ENCODE data around the gene PHETA1. TPM values are rescaled to one million over a fixed set of nuclear protein-coding genes. Genes with fewer than 3 reads are reported as not detected.
"Not testable (repeated sequence)": the region's sequence is repeated elsewhere in the genome, so short reads cannot be mapped to it uniquely, and the experiment has no call there.

The PHETA1 gene
- total RNA-seq, 2 experiments from 2014 or later: 1.3 to 1.5 TPM

- ChIA-PET CTCF (no interaction called here), POLR2A (no interaction called here)
- peaks cover 13% of the 10 kb centered on the region for H3K9me3 Mint-ChIP-seq (ENCODE audit: low read depth)
- H3K27me3 Mint-ChIP-seq: no peaks in the 10 kb centered on the region
- no peaks in the 10 kb centered on the region for H3K4me1 Mint-ChIP-seq
- H3K27ac Mint-ChIP-seq: no peak overlapping the region
- H3K36me3 Mint-ChIP-seq (ENCODE audit: low read depth): no peaks in the 10 kb centered on the region
- no peak overlapping the region for H3K4me3 Mint-ChIP-seq
- no peak for DNase-seq
- ATAC-seq: no peak
- intact Hi-C loops (cut with DNase I, micrococcal nuclease): no loop called here
These were observed 20.8 kb downstream of the PHETA1 start for GRCh38 chr12:111347891-111348644.

- POLR2A ChIA-PET: no interaction called here
- Mint-ChIP-seq H3K4me3 (no peak overlapping the region), H3K27me3 (no peaks in the 10 kb centered on the region), H3K9me3 (ENCODE audit: low read depth) (peaks cover 13% of the 10 kb centered on the region), H3K27ac (no peak overlapping the region), H3K36me3 (ENCODE audit: low read depth) (no peaks in the 10 kb centered on the region), H3K4me1 (no peaks in the 10 kb centered on the region)
- no peak for DNase-seq
- ATAC-seq: no peak
- intact Hi-C loops (cut with DNase I, micrococcal nuclease): no loop called here
- CTCF ChIA-PET: no interaction called here
These were observed 24.5 kb downstream of the PHETA1 start for GRCh38 chr12:111344254-111344875.

GRCh38 chr12:111343181-111343580 lies 25.7 kb downstream of the PHETA1 start:
- no peak overlapping the region for H3K27ac Mint-ChIP-seq
- intact Hi-C loops (cut with DNase I, micrococcal nuclease): no loop called here
- no peaks in the 10 kb centered on the region for H3K27me3 Mint-ChIP-seq
- no peaks in the 10 kb centered on the region for H3K4me1 Mint-ChIP-seq
- no peak overlapping the region for H3K4me3 Mint-ChIP-seq
- POLR2A ChIA-PET: no interaction called here
- DNase-seq: no peak
- CTCF ChIA-PET: no interaction called here
- no peaks in the 10 kb centered on the region for H3K36me3 Mint-ChIP-seq (ENCODE audit: low read depth)
- ATAC-seq: no peak
- peaks cover 1% of the 10 kb centered on the region for H3K9me3 Mint-ChIP-seq (ENCODE audit: low read depth)

GRCh38 chr12:111342376-111342775 lies 26.5 kb downstream of the PHETA1 start:
- Mint-ChIP-seq H3K9me3 (ENCODE audit: low read depth) (no peaks in the 10 kb centered on the region), H3K36me3 (ENCODE audit: low read depth) (no peaks in the 10 kb centered on the region), H3K4me1 (no peaks in the 10 kb centered on the region), H3K4me3 (no peak overlapping the region), H3K27ac (no peak overlapping the region), H3K27me3 (no peaks in the 10 kb centered on the region)
- intact Hi-C loops (cut with DNase I, micrococcal nuclease): no loop called here
- POLR2A ChIA-PET: no interaction called here
- DNase-seq (no peak), ATAC-seq (no peak)
- CTCF ChIA-PET: no interaction called here

GRCh38 chr12:111341426-111342065 lies 27.3 kb downstream of the PHETA1 start:
- Mint-ChIP-seq H3K4me1 (no peaks in the 10 kb centered on the region), H3K4me3 (no peak overlapping the region), H3K27me3 (no peaks in the 10 kb centered on the region), H3K9me3 (ENCODE audit: low read depth) (no peaks in the 10 kb centered on the region), H3K36me3 (ENCODE audit: low read depth) (no peaks in the 10 kb centered on the region), H3K27ac (no peak overlapping the region)
- intact Hi-C loops (cut with DNase I, micrococcal nuclease): no loop called here
- no peak for ATAC-seq
- POLR2A ChIA-PET: no interaction called here
- no peak for DNase-seq
- CTCF ChIA-PET: no interaction called here

GRCh38 chr12:111340680-111341079 lies 28.2 kb downstream of the PHETA1 start:
- H3K9me3 Mint-ChIP-seq (ENCODE audit: low read depth); H3K4me1 Mint-ChIP-seq; DNase-seq; POLR2A ChIA-PET; H3K27me3 Mint-ChIP-seq; ATAC-seq; CTCF ChIA-PET; H3K4me3 Mint-ChIP-seq; intact Hi-C loops (cut with DNase I, micrococcal nuclease); H3K27ac Mint-ChIP-seq; H3K36me3 Mint-ChIP-seq (ENCODE audit: low read depth): not testable (repeated sequence)

GRCh38 chr12:111340231-111340630 lies 28.7 kb downstream of the PHETA1 start:
- ATAC-seq: no peak
- ChIA-PET CTCF (no interaction called here), POLR2A (no interaction called here)
- no peak for DNase-seq
- Mint-ChIP-seq H3K4me1 (no peaks in the 10 kb centered on the region), H3K4me3 (no peak overlapping the region), H3K27ac (no peak overlapping the region), H3K27me3 (no peaks in the 10 kb centered on the region), H3K36me3 (ENCODE audit: low read depth) (no peaks in the 10 kb centered on the region), H3K9me3 (ENCODE audit: low read depth) (no peaks in the 10 kb centered on the region)
- intact Hi-C loops (cut with DNase I, micrococcal nuclease): no loop called here

GRCh38 chr12:111339321-111339938 lies 29.5 kb downstream of the PHETA1 start:
- no peak overlapping the region for H3K27ac Mint-ChIP-seq
- H3K4me3 Mint-ChIP-seq: no peak overlapping the region
- H3K36me3 Mint-ChIP-seq (ENCODE audit: low read depth): no peaks in the 10 kb centered on the region
- DNase-seq: no peak
- intact Hi-C loops (cut with DNase I, micrococcal nuclease): no loop called here
- H3K27me3 Mint-ChIP-seq: no peaks in the 10 kb centered on the region
- ChIA-PET POLR2A (interaction anchor here (0.5 kb wide), 1 partner anchor 38 kb away, joined by 4 read pairs; no protein-coding TSS in a partner anchor), CTCF (interaction anchor here (0.8 kb wide), 1 partner anchor 41 kb away, joined by 5 read pairs; no protein-coding TSS in a partner anchor)
- no peaks in the 10 kb centered on the region for H3K4me1 Mint-ChIP-seq
- ATAC-seq: no peak
- H3K9me3 Mint-ChIP-seq (ENCODE audit: low read depth): no peaks in the 10 kb centered on the region

GRCh38 chr12:111338096-111338495 lies 30.8 kb downstream of the PHETA1 start:
- intact Hi-C loops (cut with DNase I, micrococcal nuclease): no loop called here
- CTCF ChIA-PET: interaction anchor here (0.6 to 1.0 kb wide), 3 partner anchors 11 to 1246 kb away, joined by 3 to 5 read pairs (median 3); no protein-coding TSS in a partner anchor
- no peak overlapping the region for H3K27ac Mint-ChIP-seq
- DNase-seq (no peak), ATAC-seq (no peak)
- no peaks in the 10 kb centered on the region for H3K9me3 Mint-ChIP-seq (ENCODE audit: low read depth)
- no peaks in the 10 kb centered on the region for H3K36me3 Mint-ChIP-seq (ENCODE audit: low read depth)
- no peak overlapping the region for H3K4me3 Mint-ChIP-seq
- no peaks in the 10 kb centered on the region for H3K27me3 Mint-ChIP-seq
- POLR2A ChIA-PET: no interaction called here
- no peaks in the 10 kb centered on the region for H3K4me1 Mint-ChIP-seq

GRCh38 chr12:111337371-111337770 lies 31.5 kb downstream of the PHETA1 start:
- no peak for ATAC-seq
- DNase-seq: no peak
- Mint-ChIP-seq H3K27ac (no peak overlapping the region), H3K27me3 (no peaks in the 10 kb centered on the region), H3K4me1 (no peaks in the 10 kb centered on the region), H3K4me3 (no peak overlapping the region), H3K9me3 (ENCODE audit: low read depth) (no peaks in the 10 kb centered on the region), H3K36me3 (ENCODE audit: low read depth) (no peaks in the 10 kb centered on the region)
- intact Hi-C loops (cut with DNase I, micrococcal nuclease): no loop called here
- ChIA-PET CTCF (interaction anchor here (0.6 kb wide), 1 partner anchor 1246 kb away, joined by 3 read pairs; no protein-coding TSS in a partner anchor), POLR2A (no interaction called here)

- ATAC-seq; H3K4me1 Mint-ChIP-seq; H3K36me3 Mint-ChIP-seq (ENCODE audit: low read depth); DNase-seq; POLR2A ChIA-PET; H3K4me3 Mint-ChIP-seq; intact Hi-C loops (cut with DNase I, micrococcal nuclease); CTCF ChIA-PET; H3K27me3 Mint-ChIP-seq; H3K9me3 Mint-ChIP-seq (ENCODE audit: low read depth); H3K27ac Mint-ChIP-seq: not testable (repeated sequence)
These were observed 32.5 kb downstream of the PHETA1 start for GRCh38 chr12:111336411-111336810.

Data from activated CD4-positive, alpha-beta T cell treated with anti-CD3 and anti-CD28 coated beads for 36 hours (primary cell).